DOHH2 (cell line): ENCODE results near the gene BDH1.

Source experiments
- H3F3A ChIP-seq: fragments of 200-600 bp; sonication (generic), shearing (Covaris generic); 2 replicates; pipeline ENCODE4 v1.6.0; 2016; ENCODE audit warnings: antibody characterized with exemption, mild to moderate bottlenecking; ENCODE audit not compliant: control insufficient read depth, insufficient read depth
- H3K27ac ChIP-seq: fragments of 200-600 bp; sonication (generic); 2 replicates; pipeline ENCODE4 v1.5.1; 2014; ENCODE audit warnings: low read depth, mild to moderate bottlenecking, low read length, moderate library complexity
- H3K27me3 ChIP-seq: fragments of 200-600 bp; sonication (generic); 2 replicates; pipeline ENCODE4 v1.6.1; 2014; ENCODE audit warnings: mild to moderate bottlenecking, low read length, mixed read lengths; ENCODE audit not compliant: control insufficient read depth
- H3K36me3 ChIP-seq: fragments of 200-600 bp; sonication (generic); 2 replicates; pipeline ENCODE4 v1.6.1; 2014; ENCODE audit warnings: mild to moderate bottlenecking, low read length, moderate library complexity, mixed read lengths; ENCODE audit not compliant: control insufficient read depth
- H3K4me1 ChIP-seq: fragments of 200-600 bp; sonication (generic); 2 replicates; pipeline ENCODE4 v1.6.1; 2014; ENCODE audit warnings: mild to moderate bottlenecking, low read length, mixed read lengths; ENCODE audit not compliant: control insufficient read depth
- H3K4me2 ChIP-seq: fragments of 200-600 bp; sonication (generic); 2 replicates; pipeline ENCODE4 v1.6.0; 2014; ENCODE audit warnings: mild to moderate bottlenecking, low read length, moderate library complexity
- H3K4me3 ChIP-seq: fragments of 200-600 bp; sonication (generic); 2 replicates; pipeline ENCODE4 v1.5.1; 2014; ENCODE audit warnings: mild to moderate bottlenecking, low read length, mixed read lengths
- H3K79me2 ChIP-seq: fragments of 200-600 bp; sonication (generic); 2 replicates; pipeline ENCODE4 v1.6.1; 2014; ENCODE audit warnings: mild to moderate bottlenecking, low read length, mixed read lengths; ENCODE audit not compliant: control insufficient read depth
- H3K9me2 ChIP-seq: fragments of 200-600 bp; sonication (generic); replicated peaks from 2 replicates; pipeline ENCODE4 v1.6.1; 2014; ENCODE audit warnings: mild to moderate bottlenecking, low read length, mixed read lengths; ENCODE audit not compliant: control insufficient read depth
- H3K9me3 ChIP-seq: fragments of 200-600 bp; sonication (generic); 2 replicates; pipeline ENCODE4 v1.6.1; 2014; ENCODE audit warnings: antibody characterized with exemption, low read length, mixed read lengths; ENCODE audit not compliant: control insufficient read depth, insufficient read depth
- H4K20me1 ChIP-seq: fragments of 200-600 bp; sonication (generic); 2 replicates; pipeline ENCODE4 v1.6.0; 2014; ENCODE audit warnings: low read depth, mild to moderate bottlenecking, antibody characterized with exemption, low read length, moderate library complexity; ENCODE audit not compliant: control insufficient read depth, insufficient read depth
- CTCF ChIP-seq: fragments of 200-600 bp; sonication (generic); IDR thresholded peaks from one replicate; pipeline ENCODE4 v1.5.1; 2014; ENCODE audit warnings: antibody characterized with exemption, mild to moderate bottlenecking, low read depth, low read length; ENCODE audit not compliant: poor library complexity, severe bottlenecking
- EZH2phosphoT487 ChIP-seq: fragments of 200-600 bp; sonication (generic); IDR thresholded peaks from 2 replicates; pipeline ENCODE4 v1.6.1; 2017; ENCODE audit warnings: borderline replicate concordance, mild to moderate bottlenecking, antibody characterized with exemption, low read length, moderate library complexity, mixed read lengths

Gene BDH1

GRCh38 chr3:197522183-197522715 is 33.5 kb downstream of the BDH1 start:
- Histone ChIP-seq H3K4me3 (no peak overlapping the region), H3K79me2 (no peaks in the 10 kb centered on the region), H3K27ac (no peak overlapping the region), H3K36me3 (peaks cover 55% of the 10 kb centered on the region), H3K27me3 (no peaks in the 10 kb centered on the region), H3K9me2 (no peaks in the 10 kb centered on the region), H4K20me1 (no peaks in the 10 kb centered on the region), H3K9me3 (peaks cover 10% of the 10 kb centered on the region; the same call in 1 of the 2 replicates), H3K4me2 (no peak overlapping the region), H3F3A (peaks cover 7% of the 10 kb centered on the region), H3K4me1 (peaks cover 6% of the 10 kb centered on the region)
- TF ChIP-seq CTCF (no peak), EZH2phosphoT487 (no peak)

- peaks cover 13% of the 10 kb centered on the region for H3K4me1 ChIP-seq
- H3K9me3 ChIP-seq = peaks cover 10% of the 10 kb centered on the region; the same call in 1 of the 2 replicates
- H3K4me2 ChIP-seq = no peak overlapping the region
- no peaks in the 10 kb centered on the region for H3K79me2 ChIP-seq
- peaks cover 7% of the 10 kb centered on the region for H3F3A ChIP-seq
- TF ChIP-seq EZH2phosphoT487 (no peak), CTCF (no peak)
- no peak overlapping the region for H3K27ac ChIP-seq
- H3K9me2 ChIP-seq = no peaks in the 10 kb centered on the region
- peaks cover 58% of the 10 kb centered on the region for H3K36me3 ChIP-seq
- H4K20me1 ChIP-seq = no peaks in the 10 kb centered on the region
- H3K4me3 ChIP-seq = no peak overlapping the region
- no peaks in the 10 kb centered on the region for H3K27me3 ChIP-seq
Observed at GRCh38 chr3:197521277-197522182, 34.2 kb downstream of the BDH1 start.

GRCh38 chr3:197520311-197521276 is 35.2 kb downstream of the BDH1 start:
- Histone ChIP-seq H4K20me1 (no peaks in the 10 kb centered on the region), H3K4me3 (no peak overlapping the region), H3K4me2 (no peak overlapping the region), H3K36me3 (peaks cover 61% of the 10 kb centered on the region), H3K27me3 (no peaks in the 10 kb centered on the region), H3K4me1 (peaks cover 15% of the 10 kb centered on the region), H3K9me3 (peaks cover 10% of the 10 kb centered on the region; the same call in 1 of the 2 replicates), H3K27ac (no peak overlapping the region), H3F3A (peaks cover 7% of the 10 kb centered on the region), H3K9me2 (no peaks in the 10 kb centered on the region), H3K79me2 (no peaks in the 10 kb centered on the region)
- TF ChIP-seq CTCF (no peak), EZH2phosphoT487 (no peak)
